ENCODE results near the gene PRELID3B.

GRCh38 chr20:58986286-58986967 lies 56.2 kb downstream of the PRELID3B start:
- TF ChIP-seq, protein P1, sequence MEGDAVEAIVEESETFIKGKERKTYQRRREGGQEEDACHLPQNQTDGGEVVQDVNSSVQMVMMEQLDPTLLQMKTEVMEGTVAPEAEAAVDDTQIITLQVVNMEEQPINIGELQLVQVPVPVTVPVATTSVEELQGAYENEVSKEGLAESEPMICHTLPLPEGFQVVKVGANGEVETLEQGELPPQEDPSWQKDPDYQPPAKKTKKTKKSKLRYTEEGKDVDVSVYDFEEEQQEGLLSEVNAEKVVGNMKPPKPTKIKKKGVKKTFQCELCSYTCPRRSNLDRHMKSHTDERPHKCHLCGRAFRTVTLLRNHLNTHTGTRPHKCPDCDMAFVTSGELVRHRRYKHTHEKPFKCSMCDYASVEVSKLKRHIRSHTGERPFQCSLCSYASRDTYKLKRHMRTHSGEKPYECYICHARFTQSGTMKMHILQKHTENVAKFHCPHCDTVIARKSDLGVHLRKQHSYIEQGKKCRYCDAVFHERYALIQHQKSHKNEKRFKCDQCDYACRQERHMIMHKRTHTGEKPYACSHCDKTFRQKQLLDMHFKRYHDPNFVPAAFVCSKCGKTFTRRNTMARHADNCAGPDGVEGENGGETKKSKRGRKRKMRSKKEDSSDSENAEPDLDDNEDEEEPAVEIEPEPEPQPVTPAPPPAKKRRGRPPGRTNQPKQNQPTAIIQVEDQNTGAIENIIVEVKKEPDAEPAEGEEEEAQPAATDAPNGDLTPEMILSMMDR (conservative IDR thresholded peaks at IDR 0.05; ENCODE audit: low read length): no peak
- TF ChIP-seq EZH2phosphoT487 (IDR thresholded peaks at IDR 0.05; ENCODE audit: borderline replicate concordance): no peak

Measured in Loucy (cell line).